IPS-18c (cell line): ENCODE data around the gene TMEM151B.
A peak's percentile ranks its signal among the peaks of the same experiment; 100 is the strongest.
"Not testable (repeated sequence)": the region's sequence is repeated elsewhere in the genome, so short reads cannot be mapped to it uniquely, and the experiment has no call there.

Experiments used
- H3K4me3 ChIP-seq: 2 replicates; pipeline ENCODE4 v1.7.0; 2013; ENCODE audit warnings: low read depth, mild to moderate bottlenecking, low read length, moderate library complexity; ENCODE audit not compliant: insufficient read depth
- H3K9me3 ChIP-seq: one replicate; pipeline ENCODE4 v1.6.1; 2013; ENCODE audit warnings: mild to moderate bottlenecking, low read length, moderate library complexity; ENCODE audit not compliant: control insufficient read depth, insufficient read depth

The TMEM151B gene

DNA sequence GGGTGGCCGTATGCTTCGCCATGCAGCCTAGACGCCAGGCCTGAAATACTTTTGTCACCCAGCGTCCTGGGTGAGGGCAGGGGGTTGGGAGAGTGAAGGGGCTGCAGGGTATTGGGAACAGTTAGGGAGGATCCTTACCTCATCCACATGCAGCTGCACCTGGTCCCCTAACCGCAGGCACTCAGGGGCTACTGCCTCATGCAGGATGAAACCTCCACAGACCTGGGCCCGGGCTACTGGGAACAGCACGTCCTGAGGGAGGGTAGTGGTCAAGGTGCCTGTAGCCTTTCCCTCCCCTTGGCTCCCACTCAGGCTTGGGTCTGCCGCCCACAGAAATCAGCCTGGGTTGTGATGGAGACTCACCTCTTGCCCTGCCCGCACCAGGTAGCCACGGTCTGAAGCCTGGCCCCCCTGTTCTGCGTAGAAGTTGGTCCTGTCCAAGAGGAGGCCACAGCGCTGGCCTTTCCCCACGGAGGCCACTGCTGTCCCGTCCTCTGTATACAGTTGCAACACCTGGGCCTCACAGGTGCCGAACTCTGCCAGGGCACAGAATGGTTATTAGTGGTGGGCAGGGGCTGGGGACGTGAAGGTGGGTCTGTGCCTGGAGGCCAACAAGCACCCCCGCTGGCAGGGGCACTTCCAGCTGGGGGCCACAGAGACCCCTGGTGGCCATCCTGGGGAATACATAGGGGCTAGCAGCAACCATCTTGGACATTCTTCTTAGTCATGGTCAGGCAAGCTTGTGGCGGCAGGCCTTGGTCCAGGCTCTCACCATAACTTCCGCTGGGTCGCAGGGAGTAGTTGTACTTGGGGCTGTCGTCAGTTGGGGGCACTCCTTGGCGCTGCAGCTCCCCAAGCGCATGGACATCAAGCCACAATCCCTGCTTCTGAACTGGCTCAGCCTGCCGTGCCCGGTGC is 34.3 kb downstream of the TMEM151B start:
- H3K9me3 ChIP-seq = no peaks in the 10 kb centered on the region
- no peak overlapping the region for H3K4me3 ChIP-seq

DNA sequence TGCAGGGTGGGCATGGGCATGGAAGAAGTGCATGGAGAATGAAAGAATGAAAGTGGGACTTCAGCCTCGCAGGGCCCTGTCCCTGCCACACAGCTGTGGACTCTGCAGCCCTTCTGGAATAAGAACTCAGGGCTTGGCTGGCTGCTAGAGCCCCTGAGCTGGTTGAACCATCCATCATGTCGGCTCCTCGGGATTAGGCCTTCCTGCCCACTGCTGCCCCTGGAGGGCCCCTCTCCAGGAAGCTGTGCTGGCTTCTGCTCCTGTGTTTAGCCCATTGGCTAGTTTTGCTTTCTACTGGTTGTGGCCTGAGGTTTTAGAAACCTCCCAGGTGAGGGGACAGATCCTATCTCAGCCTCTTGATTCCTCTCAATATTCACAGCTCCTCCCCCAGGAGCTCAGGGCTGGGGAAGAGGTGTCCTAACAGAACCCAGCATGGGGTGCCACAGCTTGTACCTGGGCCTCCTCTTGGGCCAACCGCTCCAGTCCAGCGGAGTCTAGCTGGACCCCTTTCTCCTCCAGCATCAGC is 35.0 kb downstream of the TMEM151B start:
- no peak overlapping the region for H3K4me3 ChIP-seq
- H3K9me3 ChIP-seq = no peaks in the 10 kb centered on the region

DNA sequence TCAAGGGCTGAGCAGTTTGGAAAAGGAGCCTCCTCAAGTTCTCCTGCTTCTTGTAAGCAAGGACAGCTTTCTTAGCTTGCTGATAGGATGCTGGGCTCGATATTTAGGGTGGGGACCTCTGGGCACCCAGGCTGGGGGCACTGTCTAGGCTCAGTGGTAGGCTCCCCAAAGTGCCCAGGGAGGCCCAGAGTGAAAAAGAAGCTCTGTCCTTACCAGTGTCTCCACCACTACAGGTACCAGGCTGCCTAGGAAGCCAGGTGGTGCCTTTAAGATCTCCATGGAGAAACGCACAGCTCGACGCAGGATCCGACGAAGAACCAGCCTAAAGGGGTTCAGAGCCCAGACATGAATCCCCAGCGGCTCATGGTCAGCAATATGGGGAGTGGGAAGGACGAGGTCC is 36.5 kb downstream of the TMEM151B start:
- no peak overlapping the region for H3K4me3 ChIP-seq
- no peaks in the 10 kb centered on the region for H3K9me3 ChIP-seq

DNA sequence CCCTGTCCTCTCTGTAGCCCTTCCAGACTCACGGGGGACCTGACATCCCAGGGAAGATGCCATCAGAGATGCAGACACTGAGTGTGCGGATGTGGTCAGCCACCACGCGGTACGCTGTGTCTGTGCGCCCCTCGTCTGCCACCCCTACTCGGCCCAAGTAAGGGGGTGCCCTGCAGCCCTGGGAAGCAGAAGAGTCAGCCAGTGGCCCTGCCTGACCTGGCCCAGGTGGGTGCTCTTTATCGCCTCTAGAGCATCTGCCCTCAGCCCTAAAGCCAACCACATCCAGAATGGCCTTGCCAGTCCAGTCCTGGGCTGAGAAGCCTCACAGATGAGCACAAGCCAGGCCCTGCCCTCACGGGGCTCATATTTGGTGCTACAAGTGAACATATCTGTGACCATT is 37.0 kb downstream of the TMEM151B start:
- H3K9me3 ChIP-seq = no peaks in the 10 kb centered on the region
- no peak overlapping the region for H3K4me3 ChIP-seq

DNA sequence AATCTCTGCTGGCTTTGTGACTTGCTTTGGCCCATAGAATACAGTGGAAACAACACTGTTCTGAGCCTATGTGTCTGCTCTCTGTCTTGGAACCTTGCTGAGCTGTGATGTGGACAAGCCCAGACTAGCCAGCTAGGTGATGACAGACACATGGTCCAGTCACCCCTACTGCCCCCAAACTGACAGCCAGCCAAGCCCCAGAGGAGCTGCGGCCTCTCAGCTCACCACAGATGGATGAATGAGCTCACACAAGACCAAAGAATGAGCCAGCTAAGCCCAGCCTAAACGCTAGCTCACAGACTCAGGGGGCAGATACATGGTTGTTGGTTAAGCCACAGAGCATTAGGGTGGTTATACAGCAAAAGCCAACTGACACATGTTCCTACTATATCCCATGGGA is 38.8 kb downstream of the TMEM151B start:
- no peak overlapping the region for H3K4me3 ChIP-seq
- no peaks in the 10 kb centered on the region for H3K9me3 ChIP-seq

DNA sequence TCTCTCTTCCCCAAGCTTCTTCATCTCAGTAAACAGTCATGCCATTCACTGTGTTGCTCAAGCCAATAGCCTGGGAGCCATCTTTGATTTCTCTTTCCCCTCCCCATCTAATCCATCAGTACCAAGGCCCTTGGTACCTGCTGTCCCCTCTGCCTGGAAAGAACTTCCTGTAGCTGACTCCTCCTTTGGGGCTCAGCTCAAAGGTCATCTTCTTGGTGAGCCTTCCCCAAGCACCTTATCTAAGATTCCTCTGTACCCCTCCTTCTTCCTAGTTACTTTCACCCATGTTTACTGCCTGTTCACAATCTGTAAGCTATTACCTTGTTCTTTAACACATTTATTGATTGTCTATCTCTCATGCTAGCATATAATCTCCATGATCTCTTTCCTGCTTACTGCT is 39.4 kb downstream of the TMEM151B start:
- no peaks in the 10 kb centered on the region for H3K9me3 ChIP-seq
- H3K4me3 ChIP-seq = no peak overlapping the region

DNA sequence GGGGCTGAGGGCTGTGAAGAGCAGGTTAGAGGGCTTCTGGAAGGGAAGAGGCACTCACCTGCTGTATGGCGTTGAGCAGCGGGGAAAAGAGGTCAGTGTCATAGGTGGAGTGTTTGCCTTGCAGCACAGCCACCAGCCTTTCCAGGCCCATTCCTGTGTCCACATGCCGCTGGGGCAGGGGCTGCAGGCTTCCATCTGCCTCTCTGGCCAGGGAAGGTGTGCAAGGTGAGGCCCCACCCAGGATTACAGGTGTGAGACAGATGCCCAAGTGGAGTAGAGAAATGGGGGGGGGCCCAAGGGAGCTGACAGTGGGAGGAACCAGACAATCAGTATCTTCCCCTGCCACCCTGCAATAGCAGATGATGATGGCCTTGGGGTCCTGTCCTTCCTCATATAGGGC is 40.0 kb downstream of the TMEM151B start:
- H3K9me3 ChIP-seq = no peaks in the 10 kb centered on the region
- no peak overlapping the region for H3K4me3 ChIP-seq

DNA sequence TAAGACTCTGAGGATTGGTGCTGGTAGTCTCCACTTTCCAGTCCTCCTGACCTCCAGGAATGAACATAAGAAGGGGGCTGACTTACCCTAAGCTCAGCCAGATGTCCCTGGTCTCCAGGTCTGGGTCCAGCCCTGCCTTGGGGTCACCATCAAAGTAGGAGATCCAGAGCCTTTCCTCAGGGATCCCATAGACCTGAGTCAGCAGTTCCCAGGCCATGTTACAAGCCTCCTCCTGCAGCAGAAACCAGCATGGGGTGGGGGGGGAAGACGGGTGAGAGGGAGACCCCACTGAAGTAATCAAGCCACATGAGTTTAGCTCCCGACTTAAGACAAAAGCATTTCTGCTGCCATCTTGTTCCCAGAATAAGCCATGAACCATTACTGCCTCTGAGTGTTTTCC is 41.1 kb downstream of the TMEM151B start:
- no peak overlapping the region for H3K4me3 ChIP-seq
- no peaks in the 10 kb centered on the region for H3K9me3 ChIP-seq

DNA sequence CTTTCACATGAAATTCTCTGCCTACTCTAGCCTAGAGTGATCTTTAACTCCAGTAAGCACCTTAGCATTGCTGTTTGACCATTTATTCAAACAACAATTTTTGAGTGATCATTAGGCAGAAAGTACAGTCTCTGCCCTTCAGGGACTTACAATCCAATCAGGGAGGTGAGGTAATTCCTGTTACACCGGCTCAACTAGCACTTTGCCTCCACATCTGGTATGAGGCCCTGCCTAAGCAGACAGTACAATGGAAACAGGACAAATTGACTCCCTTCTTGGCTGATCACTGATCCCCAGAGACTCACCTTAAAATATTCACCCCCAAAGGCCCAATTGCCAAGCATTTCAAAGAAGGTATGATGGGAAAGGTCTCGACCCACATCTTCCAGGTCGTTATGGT is 41.5 kb downstream of the TMEM151B start:
- Histone ChIP-seq H3K4me3 (peak overlapping the region; percentile 82; the same call in 1 of the 2 replicates), H3K9me3 (no peaks in the 10 kb centered on the region)

DNA sequence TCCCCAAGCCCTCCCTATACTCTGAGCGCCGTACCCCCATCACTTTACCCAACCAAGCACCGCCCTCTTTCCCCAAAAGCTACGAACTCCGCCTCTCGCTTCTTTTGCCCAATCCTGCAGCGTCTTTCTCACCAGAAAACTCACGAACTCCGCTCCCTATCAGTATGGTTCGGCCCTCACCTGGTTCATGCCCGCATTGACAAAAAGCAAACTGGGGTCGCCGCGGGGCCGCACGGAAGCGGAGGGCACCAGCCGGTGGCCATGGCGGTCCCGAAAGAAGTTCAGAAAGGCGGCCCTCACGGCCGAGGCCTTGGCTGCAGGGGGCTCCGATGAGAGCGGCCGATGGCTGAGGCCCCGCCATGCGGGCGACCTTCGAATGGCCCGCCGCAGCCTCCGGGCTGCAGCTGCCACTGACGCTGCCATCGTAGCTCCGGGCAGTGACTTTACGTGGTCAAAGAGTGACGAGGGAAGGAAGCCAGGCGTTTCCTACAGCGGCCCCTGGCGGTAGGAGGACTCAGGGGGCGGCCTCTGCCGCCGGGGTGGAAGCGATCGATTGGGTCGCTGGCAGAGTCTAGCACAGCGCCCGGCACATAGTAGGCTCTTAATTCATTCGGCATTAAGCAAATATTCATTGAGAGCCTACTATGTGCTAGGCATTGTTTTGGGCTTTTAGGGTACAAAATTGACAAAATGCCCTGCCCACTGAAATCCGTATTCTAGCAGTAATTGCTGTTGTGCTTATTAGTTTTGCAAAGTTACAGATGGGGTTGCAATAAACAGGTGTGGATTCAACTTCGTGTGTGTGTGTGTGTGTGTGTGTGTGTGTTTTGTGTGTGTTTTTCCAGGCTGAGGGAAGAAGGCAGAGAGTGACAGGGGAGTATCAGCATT is 42.9 kb downstream of the TMEM151B start, which contains the start of gene AARS2:
Gene AARS2, minus strand, starts transcription at position 447 of the 888 bp plus-strand sequence. Its CDS starts 24 bp downstream, at position 423.
- Histone ChIP-seq H3K9me3 (no peaks in the 10 kb centered on the region), H3K4me3 (peak within 1 kb of the TSS; percentile 82)

DNA sequence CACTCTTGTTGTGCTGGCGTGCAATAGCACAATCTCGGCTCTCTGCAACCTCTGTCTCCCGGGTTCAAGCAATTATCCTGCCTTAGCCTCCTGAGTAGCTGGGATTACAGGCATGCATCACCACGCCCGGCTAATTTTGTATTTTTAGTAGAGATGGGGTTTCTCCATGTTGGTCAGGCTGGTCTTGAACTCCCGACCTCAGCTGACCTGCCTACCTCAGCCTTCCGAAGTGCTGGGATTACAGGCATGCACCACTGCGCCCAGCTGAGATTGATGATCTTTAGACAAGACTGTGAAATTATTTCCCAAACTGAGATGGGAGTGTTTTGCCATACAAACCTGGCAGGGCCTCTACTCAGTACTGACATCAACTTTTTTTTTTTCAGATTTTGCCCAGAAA is 44.4 kb downstream of the TMEM151B start:
- H3K9me3 ChIP-seq, H3K4me3 ChIP-seq: not testable (repeated sequence)

DNA sequence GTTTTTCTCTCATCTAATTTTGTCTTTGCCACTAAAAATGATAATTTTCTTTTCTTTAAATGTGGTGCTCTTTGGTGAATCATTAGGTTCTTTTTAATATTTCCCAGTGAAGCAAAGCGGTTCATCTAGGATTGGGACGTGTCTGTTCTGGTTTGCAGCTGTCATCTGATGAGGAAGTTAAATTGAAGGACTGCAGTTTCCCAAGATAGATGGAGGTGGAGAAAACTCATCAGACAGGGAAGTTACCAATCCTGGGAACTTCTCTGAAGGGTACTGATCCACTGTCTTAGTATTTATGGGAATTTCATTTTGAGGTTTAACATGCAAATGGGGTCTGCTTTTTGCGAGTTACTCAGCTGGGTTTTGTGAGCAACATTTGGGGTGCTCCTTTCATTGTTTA is 45.3 kb downstream of the TMEM151B start:
- Histone ChIP-seq H3K4me3 (no peak overlapping the region), H3K9me3 (no peaks in the 10 kb centered on the region)

DNA sequence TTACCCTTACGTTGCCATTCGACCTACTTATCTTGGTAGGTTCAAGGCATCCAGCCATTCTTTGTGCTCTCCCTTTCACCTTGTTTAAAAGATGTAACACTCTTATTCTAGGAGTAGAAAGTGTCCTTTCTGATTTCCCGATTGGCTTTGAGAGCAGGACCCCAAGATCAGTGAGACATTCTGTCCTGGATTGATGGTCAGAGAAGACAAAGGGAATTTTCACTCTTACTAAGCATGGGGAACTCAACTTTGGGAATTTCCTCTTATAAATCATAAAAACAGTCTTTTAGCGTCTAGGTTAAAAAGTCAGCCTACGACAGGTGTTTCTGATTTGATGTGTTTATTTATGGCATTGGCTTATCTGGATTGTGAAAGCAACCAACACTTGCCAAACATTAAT is 45.7 kb downstream of the TMEM151B start:
- Histone ChIP-seq H3K4me3 (no peak overlapping the region), H3K9me3 (no peaks in the 10 kb centered on the region)

DNA sequence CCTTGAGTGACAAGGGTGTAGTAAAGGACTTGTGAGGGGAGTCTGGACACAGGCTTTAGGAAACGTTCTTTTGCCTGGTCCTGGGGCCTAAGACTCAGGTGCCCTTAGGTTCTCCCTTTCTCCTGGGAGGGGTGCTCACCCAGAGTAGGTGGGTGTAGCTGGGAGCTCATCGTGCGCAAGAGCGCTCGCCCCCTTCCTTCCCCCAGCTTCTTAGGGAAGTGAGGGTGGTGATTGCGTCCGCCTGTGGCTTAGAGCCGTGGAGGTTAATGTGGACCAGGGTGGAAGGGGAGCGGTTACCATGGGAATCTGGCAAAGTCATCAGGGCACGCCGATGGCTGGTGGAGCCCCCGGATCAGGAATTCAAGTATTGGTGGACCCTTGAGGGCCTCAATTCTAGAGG is 46.2 kb downstream of the TMEM151B start:
- Histone ChIP-seq H3K9me3 (no peaks in the 10 kb centered on the region), H3K4me3 (no peak overlapping the region)

DNA sequence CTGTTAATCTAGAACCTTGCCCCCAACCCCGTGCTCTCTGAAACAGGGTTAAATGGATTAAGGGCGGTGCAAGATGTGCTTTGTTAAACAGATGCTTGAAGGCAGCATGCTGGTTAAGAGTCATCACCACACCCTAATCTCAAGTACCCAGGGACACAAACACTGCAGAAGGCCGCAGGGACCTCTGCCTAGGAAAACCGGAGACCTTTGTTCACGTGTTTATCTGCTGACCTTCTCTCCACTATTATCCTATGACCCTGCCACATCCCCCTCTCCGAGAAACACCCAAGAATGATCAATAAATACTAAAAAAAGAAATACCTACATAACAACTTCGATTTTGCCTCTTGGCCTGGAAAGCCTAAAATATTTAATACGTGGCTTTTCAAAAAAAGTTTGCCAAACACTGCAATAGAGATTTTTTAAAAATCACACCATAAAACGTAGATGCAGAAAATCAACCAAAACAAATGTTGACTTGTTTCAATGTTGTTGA is 46.9 kb downstream of the TMEM151B start:
- not testable (repeated sequence) for H3K4me3 ChIP-seq, H3K9me3 ChIP-seq

DNA sequence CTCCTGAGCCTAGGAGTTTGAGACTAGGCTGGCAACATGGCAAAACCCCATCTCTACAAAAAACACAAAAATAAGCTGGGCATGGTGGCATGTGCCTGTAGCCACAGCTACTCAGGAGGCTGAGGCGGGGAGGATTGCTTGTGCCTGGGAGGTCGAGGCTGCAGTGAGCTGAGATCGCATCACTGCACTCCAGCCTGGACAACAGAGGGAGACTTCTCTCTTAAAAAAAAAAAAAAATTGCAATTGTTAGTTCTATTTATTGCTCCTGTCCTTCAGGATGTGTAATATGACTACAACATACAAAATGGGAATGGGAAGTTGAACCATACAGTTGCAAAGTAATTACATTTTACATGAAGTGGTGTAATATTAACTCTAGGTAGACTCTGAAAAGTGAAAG is 51.0 kb downstream of the TMEM151B start:
- Histone ChIP-seq H3K9me3 (no peaks in the 10 kb centered on the region), H3K4me3 (no peak overlapping the region)

DNA sequence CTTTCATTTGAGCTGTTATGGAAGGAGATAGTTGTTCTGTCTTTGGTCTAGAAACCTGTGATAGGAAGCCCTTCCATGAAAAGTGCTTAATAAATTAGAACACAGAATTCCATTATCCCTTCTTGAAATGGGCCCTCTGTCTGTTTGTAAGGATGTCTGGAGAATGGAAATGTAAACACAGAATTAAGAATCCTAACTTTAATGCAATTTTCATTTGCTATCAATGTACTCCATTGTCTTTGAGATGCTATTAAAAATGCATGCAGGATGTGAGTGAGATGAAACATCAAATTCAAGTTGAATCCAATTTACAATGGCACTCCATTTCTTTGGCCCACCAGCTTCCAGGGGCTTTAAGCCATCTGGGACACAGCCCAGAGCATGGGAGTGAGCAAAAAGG is 56.8 kb downstream of the TMEM151B start:
- H3K4me3 ChIP-seq = no peak overlapping the region
- no peaks in the 10 kb centered on the region for H3K9me3 ChIP-seq
